GM19043 (cell line): Measurements from ENCODE around the gene NRAS.

Experiments used
- ATAC-seq: cut with Tn5 transposase; IDR thresholded peaks from one replicate; pipeline ENCODE4 v1.9.1; 2021; ENCODE audit warnings: low read depth; ENCODE audit not compliant: unreplicated experiment

NRAS gene

DNA sequence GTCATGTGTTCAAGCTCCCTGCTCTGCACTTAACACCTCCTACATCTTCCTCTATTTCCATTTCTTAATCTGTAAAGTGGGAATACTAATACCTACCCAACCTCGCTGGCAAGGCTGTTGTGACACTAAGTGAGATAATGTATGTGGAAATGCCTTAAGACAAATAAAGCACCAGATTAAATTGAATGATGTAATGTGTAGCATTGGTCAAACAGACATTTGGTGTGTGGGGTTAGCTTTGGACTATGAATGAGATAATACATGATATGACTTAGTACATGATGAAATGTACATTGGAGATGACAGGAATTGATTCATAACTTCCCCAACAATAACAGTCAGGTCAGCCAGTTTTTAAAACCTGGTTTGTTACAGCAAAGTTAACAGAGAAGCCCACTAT is 26.4 kb downstream of the NRAS start:
- ATAC-seq: no peak

DNA sequence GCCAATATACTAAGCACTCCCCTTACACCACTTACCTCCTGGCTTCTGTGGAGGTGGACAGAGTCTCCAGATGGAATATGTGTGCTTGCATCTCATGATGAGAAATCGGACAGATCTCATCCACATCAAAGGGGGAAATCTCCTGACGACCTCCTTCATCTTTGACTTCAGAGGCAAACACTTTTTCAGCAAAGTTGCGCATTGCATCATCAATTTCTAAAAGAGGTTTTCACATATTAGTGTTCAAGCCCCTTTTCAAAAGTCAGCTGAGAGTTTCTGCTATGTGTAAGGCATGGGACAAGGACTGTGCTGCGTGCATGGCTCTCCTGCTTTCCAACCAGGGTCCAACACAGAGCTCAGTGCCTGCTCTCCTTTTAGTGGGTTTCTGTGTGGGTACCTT is 28.0 kb downstream of the NRAS start:
- no peak for ATAC-seq

GRCh38 chr1:114685851-114686250 is 30.7 kb downstream of the NRAS start:
- ATAC-seq: no peak

DNA sequence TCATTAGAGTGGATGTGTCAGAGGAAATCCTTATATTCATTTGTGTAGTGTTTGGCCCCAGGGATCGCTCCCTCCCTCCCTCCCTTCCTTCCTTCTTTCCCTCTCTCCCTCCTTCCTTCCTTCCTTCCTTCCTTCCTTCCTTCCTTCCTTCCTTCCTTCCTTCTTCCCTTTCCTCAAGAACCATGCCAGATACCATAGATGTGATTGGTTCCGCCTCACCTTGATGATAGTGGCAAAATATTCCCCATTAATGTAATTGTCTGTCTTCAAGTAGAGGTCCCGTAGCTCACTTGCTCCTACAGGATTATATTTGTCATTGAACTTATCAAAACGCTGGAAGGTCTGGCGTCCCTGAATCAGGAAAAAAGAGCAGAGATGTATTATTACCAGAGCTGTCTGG is 38.9 kb downstream of the NRAS start:
- no peak for ATAC-seq

DNA sequence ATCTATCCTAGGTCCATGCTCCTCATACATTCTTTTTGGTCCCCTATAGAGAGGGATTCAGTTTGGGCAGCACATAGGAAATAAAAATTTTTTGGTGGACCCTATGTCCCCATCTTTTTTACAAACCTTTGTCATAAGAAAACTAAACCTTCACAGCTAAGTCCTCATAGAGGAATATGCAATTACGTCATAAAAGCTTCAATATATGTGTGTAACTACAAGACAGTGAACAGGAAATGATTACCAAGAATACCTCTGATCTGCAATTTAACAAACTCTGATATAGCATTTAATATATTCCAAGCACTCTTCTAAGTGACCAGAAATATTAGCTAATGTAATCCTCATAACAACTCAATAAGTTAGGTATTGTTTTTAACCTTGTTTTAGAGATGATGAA is 40.5 kb downstream of the NRAS start:
- no peak for ATAC-seq

DNA sequence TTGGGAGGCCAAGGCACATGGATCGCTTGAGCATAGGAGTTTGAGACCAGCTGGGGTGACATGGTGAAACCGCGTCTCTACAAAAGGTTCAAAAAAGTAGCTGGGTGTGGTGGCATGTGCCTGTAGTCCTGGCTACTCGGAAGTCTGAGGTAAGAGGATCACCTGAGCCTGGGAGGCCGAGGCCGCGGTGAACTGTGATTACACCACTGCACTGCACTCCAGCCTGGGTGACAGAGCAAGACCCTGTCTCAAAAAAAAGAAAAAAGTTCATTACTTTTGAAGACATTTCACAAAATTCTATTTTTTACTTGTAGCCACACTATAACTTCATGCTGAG is 44.7 kb downstream of the NRAS start:
- ATAC-seq: no peak

GRCh38 chr1:114671011-114671938 is 45.3 kb downstream of the NRAS start:
- ATAC-seq: no peak

GRCh38 chr1:114670083-114671010 is 46.2 kb downstream of the NRAS start:
- ATAC-seq: peak; percentile 99

GRCh38 chr1:114669562-114670082 is 46.9 kb downstream of the NRAS start, which contains the start of gene DENND2C:
Gene DENND2C (minus strand): TSS chr1:114670049. CDS start chr1:114625984, 44,065 bp downstream.
- ATAC-seq: peak; percentile 41

GRCh38 chr1:114668784-114669561 is 47.6 kb downstream of the NRAS start:
- ATAC-seq: no peak

DNA sequence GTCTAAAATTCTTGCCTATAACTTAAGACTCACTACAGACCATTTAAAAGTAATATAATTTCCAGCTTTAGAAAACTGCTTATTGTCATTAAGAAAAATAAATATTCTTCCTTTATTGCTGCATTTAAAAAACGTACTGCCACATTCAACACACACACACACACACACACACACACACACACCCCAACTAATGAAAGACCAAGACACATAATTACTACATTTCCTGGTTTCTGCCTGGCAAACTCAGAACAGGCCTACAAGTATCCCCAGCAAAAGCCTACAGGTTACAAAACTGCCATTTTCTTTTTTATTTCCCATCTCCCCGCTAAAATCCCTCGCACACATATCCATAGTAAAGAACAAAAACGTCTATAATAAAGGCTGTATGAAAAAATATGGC is 48.2 kb downstream of the NRAS start:
- no peak for ATAC-seq

GRCh38 chr1:114666954-114667353 is 49.6 kb downstream of the NRAS start:
- ATAC-seq: no peak

DNA sequence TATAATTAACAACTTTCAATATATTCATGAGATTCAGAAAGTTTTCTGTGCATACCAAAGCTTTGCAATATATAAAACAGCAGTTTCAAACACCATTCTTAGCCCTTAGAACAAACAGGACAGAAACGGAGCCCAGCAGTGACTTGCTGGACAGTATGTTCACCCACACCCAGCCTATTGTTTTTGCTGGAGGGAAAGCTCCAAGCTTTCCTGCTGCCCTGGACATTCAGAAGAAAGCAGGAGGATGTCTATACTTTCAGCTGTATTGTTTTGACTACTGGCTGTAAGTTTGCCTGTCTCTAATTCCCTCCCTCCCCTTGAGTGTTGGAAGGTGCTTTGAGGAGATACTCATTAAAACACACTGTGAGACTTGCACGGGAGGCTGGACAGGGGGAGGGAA is 56.3 kb downstream of the NRAS start:
- no peak for ATAC-seq
